DND-41 (cell line): Measurements from ENCODE around the gene SCAF8.

Experiments
- EZH2 ChIP-seq: IDR thresholded peaks from 3 replicates; pipeline ENCODE4 v1.6.1; 2012; ENCODE audit warnings: borderline replicate concordance, low read depth, mild to moderate bottlenecking, moderate library complexity, low read length, inconsistent platforms; ENCODE audit not compliant: severe bottlenecking
- TF ChIP-seq, protein P1 (sequence below): IDR thresholded peaks from 2 replicates; pipeline ENCODE4 v1.5.1; 2012; ENCODE audit warnings: borderline replicate concordance, low read length, moderate library complexity, mild to moderate bottlenecking; ENCODE audit not compliant: poor library complexity, severe bottlenecking; ENCODE audit errors: extremely low read depth

DNA sequence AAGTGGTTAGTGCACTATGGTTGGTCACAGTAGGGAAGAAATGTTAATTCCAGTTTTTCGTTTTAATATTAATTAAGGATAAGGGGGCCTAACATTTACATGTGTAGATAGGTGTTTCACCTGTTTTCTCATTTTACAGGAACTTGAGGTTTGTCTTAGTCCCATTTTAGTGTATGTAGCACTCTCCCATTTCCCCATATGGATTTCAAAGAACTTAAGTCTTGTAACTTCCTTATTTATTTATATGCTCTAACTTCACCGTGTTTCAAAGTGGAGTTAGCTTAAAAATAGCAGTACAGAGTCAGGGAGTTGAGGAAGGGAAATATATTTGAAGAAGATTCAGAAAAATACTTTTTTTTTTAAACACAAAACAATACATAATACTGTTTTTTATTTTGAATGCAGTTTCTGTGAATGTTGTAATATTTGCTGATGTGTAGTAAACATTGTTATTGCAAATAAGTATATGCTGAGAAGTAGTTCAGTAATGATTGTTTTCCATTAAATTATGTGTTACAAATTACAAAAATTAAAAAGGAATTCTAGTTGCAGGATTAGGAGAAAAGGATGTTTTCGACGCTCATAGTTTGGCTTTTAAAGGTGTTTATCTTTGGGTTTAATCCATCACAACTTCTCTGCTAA is 3.5 kb downstream of the SCAF8 start:
- TF ChIP-seq, protein P1, sequence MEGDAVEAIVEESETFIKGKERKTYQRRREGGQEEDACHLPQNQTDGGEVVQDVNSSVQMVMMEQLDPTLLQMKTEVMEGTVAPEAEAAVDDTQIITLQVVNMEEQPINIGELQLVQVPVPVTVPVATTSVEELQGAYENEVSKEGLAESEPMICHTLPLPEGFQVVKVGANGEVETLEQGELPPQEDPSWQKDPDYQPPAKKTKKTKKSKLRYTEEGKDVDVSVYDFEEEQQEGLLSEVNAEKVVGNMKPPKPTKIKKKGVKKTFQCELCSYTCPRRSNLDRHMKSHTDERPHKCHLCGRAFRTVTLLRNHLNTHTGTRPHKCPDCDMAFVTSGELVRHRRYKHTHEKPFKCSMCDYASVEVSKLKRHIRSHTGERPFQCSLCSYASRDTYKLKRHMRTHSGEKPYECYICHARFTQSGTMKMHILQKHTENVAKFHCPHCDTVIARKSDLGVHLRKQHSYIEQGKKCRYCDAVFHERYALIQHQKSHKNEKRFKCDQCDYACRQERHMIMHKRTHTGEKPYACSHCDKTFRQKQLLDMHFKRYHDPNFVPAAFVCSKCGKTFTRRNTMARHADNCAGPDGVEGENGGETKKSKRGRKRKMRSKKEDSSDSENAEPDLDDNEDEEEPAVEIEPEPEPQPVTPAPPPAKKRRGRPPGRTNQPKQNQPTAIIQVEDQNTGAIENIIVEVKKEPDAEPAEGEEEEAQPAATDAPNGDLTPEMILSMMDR, result no peak
- TF ChIP-seq EZH2, result no peak
